Measurements from ENCODE around the gene DGKG.

Gene DGKG

DNA sequence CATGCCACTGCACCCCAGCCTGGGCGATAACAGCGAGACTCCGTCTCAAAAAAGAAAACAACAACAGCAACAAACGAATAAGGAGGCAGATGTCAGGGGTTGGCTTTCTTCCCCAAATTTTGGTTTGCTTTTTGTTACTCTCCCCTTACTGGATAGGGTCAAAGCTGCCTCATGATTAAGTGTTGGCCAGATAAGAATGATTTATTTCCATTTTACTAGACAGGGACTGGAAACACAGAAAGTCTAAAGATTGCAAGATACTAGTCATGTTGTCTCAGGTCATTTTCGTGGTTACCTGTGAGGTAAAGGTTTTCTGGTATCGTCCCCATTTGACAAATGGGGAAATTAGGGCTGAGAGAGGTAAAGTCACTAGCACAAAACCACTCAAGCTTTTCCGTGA, 234.6 kb downstream of the DGKG start:
- H3K4me3 ChIP-seq (ENCODE audit: low read length), result no peak overlapping the region
- no peak for TF ChIP-seq ZNF274 (IDR thresholded peaks at IDR 0.05; ENCODE audit: low read depth, low read length)

- TF ChIP-seq ZNF274 (IDR thresholded peaks at IDR 0.05; ENCODE audit: low read depth, low read length), result no peak
- H3K4me3 ChIP-seq (ENCODE audit: low read length), result no peak overlapping the region
These were observed 236.9 kb downstream of the DGKG start for GRCh38 chr3:186125118-186125517.

DNA sequence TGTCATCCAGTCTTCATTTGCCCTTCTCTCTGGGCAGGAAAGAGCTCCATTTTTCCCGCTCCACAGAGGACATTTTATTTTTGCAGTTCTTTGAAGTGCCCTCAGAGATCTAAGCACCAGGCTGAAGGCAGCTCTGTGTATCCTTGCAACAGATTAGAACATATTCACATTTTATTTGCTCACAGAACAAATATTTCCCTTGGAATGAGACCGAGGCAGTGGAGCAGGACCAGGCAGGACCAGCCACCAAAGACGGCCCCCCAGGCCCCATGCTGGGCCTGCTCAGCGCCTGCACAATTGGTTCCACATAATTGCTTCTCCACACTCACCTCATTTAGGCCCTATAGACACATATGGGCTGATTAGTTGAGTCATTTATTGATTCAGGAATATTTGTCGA, 237.4 kb downstream of the DGKG start:
- H3K4me3 ChIP-seq (ENCODE audit: low read length), result no peak overlapping the region
- no peak for TF ChIP-seq ZNF274 (IDR thresholded peaks at IDR 0.05; ENCODE audit: low read depth, low read length)

GRCh38 chr3:186123012-186123411, 239.0 kb downstream of the DGKG start:
- H3K4me3 ChIP-seq (ENCODE audit: low read length), result no peak overlapping the region
- TF ChIP-seq ZNF274 (IDR thresholded peaks at IDR 0.05; ENCODE audit: low read depth, low read length), result no peak

- no peak for TF ChIP-seq ZNF274 (IDR thresholded peaks at IDR 0.05; ENCODE audit: low read depth, low read length)
- no peak overlapping the region for H3K4me3 ChIP-seq (ENCODE audit: low read length)
These were observed 240.1 kb downstream of the DGKG start for GRCh38 chr3:186121968-186122367.

DNA sequence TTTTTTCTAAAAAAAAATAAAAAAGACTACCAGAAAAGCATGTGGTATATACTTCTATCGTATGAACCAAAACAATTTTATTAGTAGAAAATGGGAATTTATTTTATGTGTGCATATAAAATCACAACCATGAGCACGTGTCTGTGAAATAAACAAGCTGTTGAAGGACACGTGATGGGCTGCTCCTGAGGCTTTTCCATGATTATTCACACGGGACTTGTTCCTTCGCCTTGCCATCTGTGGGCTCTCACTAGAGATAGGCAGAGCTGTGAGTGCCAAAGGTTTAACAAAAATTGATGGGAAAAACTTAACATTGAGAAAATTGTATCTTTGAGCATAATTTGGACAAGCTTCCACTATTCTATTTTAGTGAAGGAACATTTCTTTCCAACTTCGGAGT, 240.8 kb downstream of the DGKG start:
- no peak overlapping the region for H3K4me3 ChIP-seq (ENCODE audit: low read length)

GRCh38 chr3:186119499-186119898, 242.5 kb downstream of the DGKG start:
- H3K4me3 ChIP-seq (ENCODE audit: low read length), result no peak overlapping the region
- TF ChIP-seq ZNF274 (IDR thresholded peaks at IDR 0.05; ENCODE audit: low read depth, low read length), result no peak

More for the DNA sequence above, 240.8 kb downstream of the DGKG start:
- TF ChIP-seq ZNF274 (IDR thresholded peaks at IDR 0.05; ENCODE audit: low read depth, low read length), result no peak

DNA sequence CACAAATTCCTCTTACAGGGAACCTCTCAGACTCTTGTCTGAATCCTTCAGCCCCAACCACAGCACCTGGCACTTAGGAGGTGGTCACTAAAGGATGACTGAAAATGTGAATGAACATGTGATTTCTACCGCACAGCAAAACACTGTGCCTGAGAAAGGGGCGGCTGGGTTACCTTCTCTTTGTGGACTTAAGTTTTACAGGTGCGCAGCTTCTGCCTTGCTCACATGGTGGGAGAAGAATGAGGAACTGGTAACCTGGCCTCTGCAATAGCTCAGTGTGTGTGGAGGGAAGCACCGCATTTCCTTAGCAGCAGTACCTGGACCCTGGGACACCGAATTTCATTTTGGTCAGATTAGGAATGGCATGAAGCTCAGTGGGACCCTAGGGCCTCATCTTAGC, 243.3 kb downstream of the DGKG start:
- TF ChIP-seq ZNF274 (IDR thresholded peaks at IDR 0.05; ENCODE audit: low read depth, low read length), result no peak
- no peak overlapping the region for H3K4me3 ChIP-seq (ENCODE audit: low read length)

- TF ChIP-seq ZNF274 (IDR thresholded peaks at IDR 0.05; ENCODE audit: low read depth, low read length), result no peak
- no peak overlapping the region for H3K4me3 ChIP-seq (ENCODE audit: low read length)
These were observed 244.4 kb downstream of the DGKG start for GRCh38 chr3:186117521-186118134.

DNA sequence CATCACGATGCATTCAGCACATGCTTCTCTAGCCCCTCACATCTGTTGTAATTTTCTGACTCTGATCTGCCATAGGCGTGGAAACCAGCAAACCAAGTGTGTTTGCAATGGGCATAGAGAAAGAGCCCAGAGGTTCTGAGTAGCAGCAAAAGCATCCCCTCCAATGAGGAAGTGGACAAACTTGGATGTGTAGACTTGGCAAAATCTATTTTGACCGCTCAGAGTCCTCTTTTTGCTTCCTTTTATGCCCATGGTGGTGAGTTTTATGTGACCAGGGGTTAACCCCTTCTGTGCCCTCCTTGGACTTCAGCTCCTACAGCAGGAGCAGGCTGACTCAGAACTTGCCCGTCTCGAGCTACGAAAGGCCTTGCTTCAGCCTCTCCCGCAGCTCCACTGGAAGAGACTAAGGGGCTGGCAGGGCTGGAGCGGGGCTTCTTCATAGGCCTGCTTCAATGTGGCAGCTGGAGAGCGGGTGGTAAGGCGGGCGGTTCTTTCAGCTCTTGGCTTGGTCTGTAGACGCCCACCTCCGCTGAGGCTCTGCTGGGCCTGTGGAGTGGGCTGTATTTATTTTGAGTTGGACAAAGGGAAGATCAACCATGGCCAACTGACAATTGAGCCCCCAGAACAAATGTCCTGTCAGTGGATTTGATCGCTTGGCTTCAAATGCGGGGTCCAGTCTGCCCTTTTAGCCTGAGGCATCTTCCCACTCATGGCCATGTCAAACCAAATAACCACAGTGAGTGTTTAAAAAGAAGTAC, 246.6 kb downstream of the DGKG start:
- no peak overlapping the region for H3K4me3 ChIP-seq (ENCODE audit: low read length)
- TF ChIP-seq ZNF274 (IDR thresholded peaks at IDR 0.05; ENCODE audit: low read depth, low read length), result no peak

DNA sequence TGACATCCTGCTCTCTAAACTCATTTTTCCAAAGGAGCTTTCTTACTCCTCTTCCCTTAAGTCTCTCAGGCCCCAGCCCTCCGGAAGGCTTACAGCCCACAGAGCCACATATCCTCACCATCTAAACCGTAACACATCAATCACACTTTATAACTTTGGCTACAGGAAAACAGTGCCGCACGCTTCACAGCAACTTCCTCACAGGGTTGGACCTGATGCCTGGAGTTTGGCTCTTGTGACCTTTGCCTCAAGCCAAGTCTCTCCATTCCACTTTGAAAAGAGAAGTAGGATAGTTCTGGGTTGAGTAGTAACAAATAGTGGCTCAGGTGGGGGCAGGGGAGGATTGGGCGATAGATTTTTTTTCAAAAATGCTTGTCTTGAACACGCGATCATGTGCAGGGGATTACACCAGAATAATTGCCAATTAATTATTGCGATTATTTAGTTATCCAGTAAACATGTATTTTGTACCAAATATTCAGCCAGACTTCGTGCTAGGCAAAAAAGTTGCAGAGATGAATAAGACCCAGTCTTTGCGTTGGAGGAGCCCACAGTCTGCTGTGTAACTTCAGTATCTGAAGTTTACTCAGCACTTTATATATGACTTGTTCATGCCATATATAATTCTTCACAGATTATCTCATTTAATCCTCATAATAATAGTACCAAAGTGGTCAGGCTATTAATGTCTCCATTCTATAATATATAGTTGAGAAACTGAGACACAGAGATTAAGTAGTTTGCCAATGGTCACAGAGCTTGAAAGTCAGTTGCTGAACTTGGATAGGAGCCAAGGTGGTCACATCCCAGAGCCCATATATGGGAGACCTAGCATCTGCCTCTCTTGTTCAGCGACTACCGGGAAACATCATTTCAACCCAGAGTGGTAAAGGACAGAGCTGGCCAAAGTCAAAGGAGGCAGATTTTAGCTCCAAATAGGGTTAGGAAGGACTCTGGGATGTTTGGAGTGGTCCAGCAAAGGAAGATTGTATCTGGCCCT, 250.8 kb downstream of the DGKG start:
- TF ChIP-seq ZNF274 (IDR thresholded peaks at IDR 0.05; ENCODE audit: low read depth, low read length), result no peak
- H3K4me3 ChIP-seq (ENCODE audit: low read length), result no peak overlapping the region

DNA sequence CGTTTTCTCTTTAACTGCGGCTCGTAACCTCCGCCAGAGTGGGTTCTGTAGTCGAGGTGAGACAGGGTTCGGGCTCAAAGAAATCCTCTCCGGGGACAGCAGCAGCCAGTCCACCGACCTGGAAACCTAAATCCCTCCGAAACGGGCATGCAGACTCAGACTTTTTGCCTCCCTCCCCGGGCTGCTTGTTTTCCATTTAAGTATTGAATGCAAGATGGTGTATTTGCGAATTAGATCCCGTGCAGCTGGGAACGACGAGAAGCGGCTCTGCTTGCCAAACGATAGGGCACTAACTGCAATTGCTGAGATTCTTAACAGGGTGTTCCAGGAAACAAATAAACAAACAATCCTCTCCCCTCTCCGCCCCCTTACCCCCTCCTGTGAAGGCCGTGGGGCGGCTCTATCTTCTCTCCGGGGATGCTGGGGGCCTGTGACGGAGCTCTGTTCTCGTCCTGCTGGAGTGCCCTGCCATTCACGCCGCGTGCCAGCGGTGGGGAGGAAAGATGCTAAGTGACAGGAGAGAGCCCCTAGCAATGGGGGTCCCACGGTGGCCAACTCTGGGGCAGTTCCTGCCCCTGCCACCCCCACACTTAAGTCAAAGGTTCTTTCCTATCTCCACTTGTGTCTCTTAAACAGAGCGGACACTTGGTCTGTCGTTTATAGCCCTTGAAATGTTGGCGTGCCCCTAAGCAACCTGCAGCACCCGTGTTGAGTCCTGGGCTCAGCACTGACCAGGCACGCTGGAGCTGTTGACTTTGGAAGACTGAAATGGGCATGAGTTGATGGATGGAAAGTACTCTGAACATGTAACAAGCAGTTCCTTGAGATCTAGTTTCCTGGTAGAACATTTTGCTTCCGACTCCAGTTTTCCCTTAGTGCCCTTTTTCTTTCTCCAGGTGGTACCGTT, 251.9 kb downstream of the DGKG start:
- TF ChIP-seq ZNF274 (IDR thresholded peaks at IDR 0.05; ENCODE audit: low read depth, low read length), result no peak
- peak overlapping the region; percentile 71; the same call in 1 of the 2 replicates for H3K4me3 ChIP-seq (ENCODE audit: low read length)

All from GM08714 (cell line).